GM23338 (cell line): ENCODE results near the gene LAMB1. TPM values are rescaled to one million over a fixed set of nuclear protein-coding genes. Genes with fewer than 3 reads are reported as not detected.

ENCODE experiments used
- ATAC-seq: fragments of 200-7000 bp; cut with Tn5 transposase; 3 replicates; pipeline ENCODE4 v1.9.1; 2020
- DNase-seq: peaks from one replicate; pipeline ENCODE4 v3.0.0-alpha.2; 2015; ENCODE audit warnings: low spot score
- H2AFZ ChIP-seq: fragments of 200-600 bp; sonication (generic); 2 replicates; pipeline ENCODE4 v1.8.0; 2016; ENCODE audit warnings: antibody characterized with exemption, mild to moderate bottlenecking, moderate library complexity
- H3F3A ChIP-seq: fragments of 200-600 bp; sonication (generic); replicated peaks from 2 replicates; pipeline ENCODE4 v1.8.0; 2017; ENCODE audit warnings: antibody characterized with exemption, mixed run types, low read depth
- H3K27ac ChIP-seq: fragments of 200-600 bp; sonication (generic); 2 replicates; pipeline ENCODE4 v1.6.1; 2016; ENCODE audit warnings: low read depth
- H3K27me3 ChIP-seq: fragments of 200-600 bp; sonication (generic); 2 replicates; pipeline ENCODE4 v1.8.0; 2016; ENCODE audit warnings: mild to moderate bottlenecking, mixed run types, moderate library complexity; ENCODE audit not compliant: insufficient read depth
- H3K36me3 ChIP-seq: fragments of 200-600 bp; sonication (generic); 2 replicates; pipeline ENCODE4 v1.8.0; 2016; ENCODE audit warnings: mild to moderate bottlenecking; ENCODE audit not compliant: insufficient read depth
- H3K4me1 ChIP-seq: fragments of 200-600 bp; sonication (generic); 2 replicates; pipeline ENCODE4 v1.8.0; 2016; ENCODE audit warnings: mild to moderate bottlenecking, moderate library complexity; ENCODE audit not compliant: insufficient read depth
- H3K4me2 ChIP-seq: fragments of 200-600 bp; sonication (generic); 2 replicates; pipeline ENCODE4 v1.7.1; 2017; ENCODE audit warnings: mixed run types
- H3K4me3 ChIP-seq: fragments of 200-600 bp; sonication (generic); 2 replicates; pipeline ENCODE4 v1.6.1; 2016; ENCODE audit warnings: mixed run types
- H3K79me2 ChIP-seq: fragments of 200-600 bp; sonication (generic); replicated peaks from 2 replicates; pipeline ENCODE4 v1.8.0; 2017; ENCODE audit warnings: mild to moderate bottlenecking; ENCODE audit not compliant: insufficient read depth
- H3K9me2 ChIP-seq: fragments of 200-600 bp; sonication (generic); 2 replicates; pipeline ENCODE4 v1.8.0; 2017; ENCODE audit not compliant: insufficient read depth
- H4K20me1 ChIP-seq: fragments of 200-600 bp; sonication (generic); replicated peaks from 2 replicates; pipeline ENCODE4 v1.8.0; 2017; ENCODE audit warnings: mild to moderate bottlenecking; ENCODE audit not compliant: insufficient read depth
- H3K27ac Mint-ChIP-seq: 2 replicates; pipeline ENCODE4 v1.8.0; 2020; ENCODE audit warnings: inconsistent platforms, mild to moderate bottlenecking, moderate library complexity, mixed read lengths
- H3K27me3 Mint-ChIP-seq: 3 replicates; pipeline ENCODE4 v1.8.0; 2022; ENCODE audit warnings: low read depth, mild to moderate bottlenecking, moderate library complexity, mixed read lengths, inconsistent platforms; ENCODE audit not compliant: insufficient read depth, poor library complexity
- H3K36me3 Mint-ChIP-seq: 3 replicates; pipeline ENCODE4 v1.8.0; 2021; ENCODE audit warnings: low read depth, mild to moderate bottlenecking, inconsistent platforms, moderate library complexity, mixed read lengths
- H3K4me1 Mint-ChIP-seq: 3 replicates; pipeline ENCODE4 v1.8.0; 2020; ENCODE audit warnings: mild to moderate bottlenecking, inconsistent platforms, mixed read lengths
- H3K4me3 Mint-ChIP-seq: 3 replicates; pipeline ENCODE4 v1.8.0; 2021; ENCODE audit warnings: moderate library complexity, mild to moderate bottlenecking, inconsistent platforms, mixed read lengths
- H3K9me3 Mint-ChIP-seq: 3 replicates; pipeline ENCODE4 v1.8.0; 2020; ENCODE audit warnings: moderate library complexity, mild to moderate bottlenecking, inconsistent platforms, mixed read lengths
- CREB1 ChIP-seq: fragments of 250-450 bp; sonication (Bioruptor Pico); IDR thresholded peaks from 2 replicates; pipeline ENCODE4 v1.5.0; 2020; ENCODE audit warnings: low read depth, mild to moderate bottlenecking, moderate library complexity
- ETS1 ChIP-seq: IDR thresholded peaks from 2 replicates; pipeline ENCODE4 v1.6.1; 2016; ENCODE audit warnings: antibody characterized with exemption
- EZH2 ChIP-seq: fragments of 200-600 bp; sonication (generic); IDR thresholded peaks from one replicate; pipeline ENCODE4 v1.8.0; 2017; ENCODE audit warnings: antibody characterized with exemption, mild to moderate bottlenecking, low read depth; ENCODE audit not compliant: unreplicated experiment
- EZH2phosphoT487 ChIP-seq: fragments of 200-600 bp; sonication (generic); IDR thresholded peaks from one replicate; pipeline ENCODE4 v1.8.1; 2018; ENCODE audit warnings: antibody characterized with exemption; ENCODE audit not compliant: unreplicated experiment
- POLR2AphosphoS5 ChIP-seq: IDR thresholded peaks from 2 replicates; pipeline ENCODE4 v1.6.1; 2016; ENCODE audit warnings: antibody characterized with exemption, low read depth
- STAT1 ChIP-seq: IDR thresholded peaks from one replicate; pipeline ENCODE4 v1.6.1; 2016; ENCODE audit warnings: antibody characterized with exemption; ENCODE audit not compliant: unreplicated experiment
- ZNF331 ChIP-seq: fragments of 250-450 bp; sonication (Bioruptor Pico); IDR thresholded peaks from 2 replicates; pipeline ENCODE4 v1.5.0; 2020; ENCODE audit warnings: low read depth, mild to moderate bottlenecking, moderate library complexity
- polyA plus RNA-seq: library from polyadenylated mRNA; unstranded; fragments of >200 nt; fragmentation: Nextera tagmentation; extraction: Ambion mirVana; gene quantifications from 2 replicates; pipeline ENCODE4 v1.2.1, GENCODE V29; 2016
- total RNA-seq: library from RNA; depleted of rRNA; stranded (reverse); fragments of >200 nt; shearing (Covaris generic); gene quantifications from 2 replicates; pipeline ENCODE4 v1.2.3, GENCODE V29; 2014
- TF ChIP-seq, protein P1 (sequence below): IDR thresholded peaks from one replicate; pipeline ENCODE4 v1.6.1; 2018; ENCODE audit warnings: antibody characterized with exemption; ENCODE audit not compliant: unreplicated experiment
- TF ChIP-seq, protein P2 (sequence below), 2 experiments: fragments of 200-600 bp in 1 of 2; sonication (generic) in 1 of 2; conservative IDR thresholded peaks; 2 replicates each; pipeline versions ENCODE4 v1.5.1 to v1.6.1; 2016 to 2017; ENCODE audit warnings: antibody characterized with exemption in 2 of 2, low read depth in 2 of 2, mild to moderate bottlenecking in 2 of 2, moderate library complexity in 1 of 2

Gene LAMB1
- total and polyA plus RNA-seq, 2 experiments from 2014 or later, result 53.5 to 57.8 TPM

DNA sequence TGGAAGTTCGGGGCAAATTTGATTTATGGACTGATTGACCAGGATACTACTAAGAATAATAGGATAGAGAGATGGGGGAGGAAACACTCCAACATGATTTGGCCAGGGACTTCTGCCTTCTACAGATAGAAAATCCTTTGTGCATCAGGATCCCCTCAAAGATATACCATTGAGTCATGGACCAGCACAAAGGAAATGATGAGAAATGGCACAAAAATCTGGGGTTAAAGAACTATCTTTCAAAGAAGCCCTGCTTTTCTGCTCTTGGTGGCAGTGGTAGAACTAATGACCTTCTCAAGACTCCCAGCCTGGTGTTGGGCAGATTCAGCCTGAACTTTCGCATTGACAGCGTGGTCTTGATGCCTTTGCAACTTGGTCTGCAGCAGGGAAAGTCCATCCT lies 27.6 kb upstream of the LAMB1 start (continued):
- TF ChIP-seq, protein P1, sequence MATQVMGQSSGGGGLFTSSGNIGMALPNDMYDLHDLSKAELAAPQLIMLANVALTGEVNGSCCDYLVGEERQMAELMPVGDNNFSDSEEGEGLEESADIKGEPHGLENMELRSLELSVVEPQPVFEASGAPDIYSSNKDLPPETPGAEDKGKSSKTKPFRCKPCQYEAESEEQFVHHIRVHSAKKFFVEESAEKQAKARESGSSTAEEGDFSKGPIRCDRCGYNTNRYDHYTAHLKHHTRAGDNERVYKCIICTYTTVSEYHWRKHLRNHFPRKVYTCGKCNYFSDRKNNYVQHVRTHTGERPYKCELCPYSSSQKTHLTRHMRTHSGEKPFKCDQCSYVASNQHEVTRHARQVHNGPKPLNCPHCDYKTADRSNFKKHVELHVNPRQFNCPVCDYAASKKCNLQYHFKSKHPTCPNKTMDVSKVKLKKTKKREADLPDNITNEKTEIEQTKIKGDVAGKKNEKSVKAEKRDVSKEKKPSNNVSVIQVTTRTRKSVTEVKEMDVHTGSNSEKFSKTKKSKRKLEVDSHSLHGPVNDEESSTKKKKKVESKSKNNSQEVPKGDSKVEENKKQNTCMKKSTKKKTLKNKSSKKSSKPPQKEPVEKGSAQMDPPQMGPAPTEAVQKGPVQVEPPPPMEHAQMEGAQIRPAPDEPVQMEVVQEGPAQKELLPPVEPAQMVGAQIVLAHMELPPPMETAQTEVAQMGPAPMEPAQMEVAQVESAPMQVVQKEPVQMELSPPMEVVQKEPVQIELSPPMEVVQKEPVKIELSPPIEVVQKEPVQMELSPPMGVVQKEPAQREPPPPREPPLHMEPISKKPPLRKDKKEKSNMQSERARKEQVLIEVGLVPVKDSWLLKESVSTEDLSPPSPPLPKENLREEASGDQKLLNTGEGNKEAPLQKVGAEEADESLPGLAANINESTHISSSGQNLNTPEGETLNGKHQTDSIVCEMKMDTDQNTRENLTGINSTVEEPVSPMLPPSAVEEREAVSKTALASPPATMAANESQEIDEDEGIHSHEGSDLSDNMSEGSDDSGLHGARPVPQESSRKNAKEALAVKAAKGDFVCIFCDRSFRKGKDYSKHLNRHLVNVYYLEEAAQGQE, result no peak
- TF ChIP-seq ZNF331 (CRISPR knock-in tag) (no peak), ETS1 (no peak), EZH2 (no peak)

GRCh38 chr7:108029034-108029433 lies 26.1 kb upstream of the LAMB1 start:
- H4K20me1 ChIP-seq, result no peaks in the 10 kb centered on the region
- no peaks in the 10 kb centered on the region for H3K9me2 ChIP-seq
- Mint-ChIP-seq H3K27ac (no peak overlapping the region), H3K4me3 (no peak overlapping the region), H3K4me1 (peaks cover 14% of the 10 kb centered on the region), H3K36me3 (no peaks in the 10 kb centered on the region), H3K9me3 (no peaks in the 10 kb centered on the region), H3K27me3 (no peaks in the 10 kb centered on the region)
- TF ChIP-seq, protein P2, sequence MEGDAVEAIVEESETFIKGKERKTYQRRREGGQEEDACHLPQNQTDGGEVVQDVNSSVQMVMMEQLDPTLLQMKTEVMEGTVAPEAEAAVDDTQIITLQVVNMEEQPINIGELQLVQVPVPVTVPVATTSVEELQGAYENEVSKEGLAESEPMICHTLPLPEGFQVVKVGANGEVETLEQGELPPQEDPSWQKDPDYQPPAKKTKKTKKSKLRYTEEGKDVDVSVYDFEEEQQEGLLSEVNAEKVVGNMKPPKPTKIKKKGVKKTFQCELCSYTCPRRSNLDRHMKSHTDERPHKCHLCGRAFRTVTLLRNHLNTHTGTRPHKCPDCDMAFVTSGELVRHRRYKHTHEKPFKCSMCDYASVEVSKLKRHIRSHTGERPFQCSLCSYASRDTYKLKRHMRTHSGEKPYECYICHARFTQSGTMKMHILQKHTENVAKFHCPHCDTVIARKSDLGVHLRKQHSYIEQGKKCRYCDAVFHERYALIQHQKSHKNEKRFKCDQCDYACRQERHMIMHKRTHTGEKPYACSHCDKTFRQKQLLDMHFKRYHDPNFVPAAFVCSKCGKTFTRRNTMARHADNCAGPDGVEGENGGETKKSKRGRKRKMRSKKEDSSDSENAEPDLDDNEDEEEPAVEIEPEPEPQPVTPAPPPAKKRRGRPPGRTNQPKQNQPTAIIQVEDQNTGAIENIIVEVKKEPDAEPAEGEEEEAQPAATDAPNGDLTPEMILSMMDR (conservative IDR thresholded peaks at IDR 0.05; ENCODE audit: low read depth in 2 of 2), result no peak
- TF ChIP-seq POLR2AphosphoS5 (no peak), EZH2phosphoT487 (no peak), EZH2 (no peak), STAT1 (no peak), CREB1 (CRISPR knock-in tag) (no peak), ZNF331 (CRISPR knock-in tag) (no peak)
- peaks cover 4% of the 10 kb centered on the region; the same call in 1 of the 2 replicates for H3K4me1 ChIP-seq
- H3K36me3 ChIP-seq, result no peaks in the 10 kb centered on the region
- no peaks in the 10 kb centered on the region for H3K79me2 ChIP-seq
- no peaks in the 10 kb centered on the region for H3F3A ChIP-seq
- H2AFZ ChIP-seq, result peak overlapping the region; percentile 54; the same call in 1 of the 2 replicates
- H3K4me2 ChIP-seq, result no peak overlapping the region
- no peak for DNase-seq
- H3K4me3 ChIP-seq, result no peak overlapping the region
- H3K27me3 ChIP-seq, result no peaks in the 10 kb centered on the region
- ATAC-seq, result no peak
- H3K27ac ChIP-seq, result no peak overlapping the region
